Common myeloid progenitor, CD34-positive (primary cell): ENCODE results near the gene ZNF630. TPM values are rescaled to one million over a fixed set of nuclear protein-coding genes. Genes with fewer than 3 reads are reported as not detected.
A peak's percentile ranks its signal among the peaks of the same experiment; 100 is the strongest.
"Not testable (repeated sequence)": the region's sequence is repeated elsewhere in the genome, so short reads cannot be mapped to it uniquely, and the experiment has no call there.

Experiments
- CTCF ChIA-PET: fragments of 350-600 bp; sonication (Branson Sonifier 250); formaldehyde crosslinking; loops from one replicate; lab custom pipeline; 2021; ENCODE audit warnings: antibody characterized with exemption; lab: Charles Lee
- POLR2A ChIA-PET: fragments of 350-600 bp; sonication (Branson Sonifier 250); formaldehyde crosslinking; loops from one replicate; lab custom pipeline; 2021; ENCODE audit warnings: antibody characterized with exemption; lab: Charles Lee
- DNase-seq, 3 donors: peaks; one replicate each; pipeline versions ENCODE4 v3.0.0 to v3.0.0-alpha.2; 2013
- H3K27ac ChIP-seq, 2 experiments: 1 replicate in 1 of 2; 2 replicates in 1 of 2; pipeline ENCODE4 v1.7.0; 2013; ENCODE audit warnings: inconsistent platforms in 2 of 2, low read length in 2 of 2, mild to moderate bottlenecking in 2 of 2, low read depth in 1 of 2, moderate library complexity in 1 of 2; ENCODE audit not compliant: severe bottlenecking in 2 of 2, insufficient read depth in 1 of 2, poor library complexity in 1 of 2
- H3K27me3 ChIP-seq, 5 experiments: replicated peaks in 2 of 5; 1 replicate in 3 of 5; 2 replicates in 2 of 5; pipeline versions ENCODE4 v1.6.1 to v1.7.0; 2013; ENCODE audit warnings: low read length in 4 of 5, mild to moderate bottlenecking in 2 of 5, moderate library complexity in 2 of 5, inconsistent platforms in 1 of 5; ENCODE audit not compliant: insufficient read depth in 5 of 5, control insufficient read depth in 4 of 5
- H3K36me3 ChIP-seq, 4 experiments: 1 replicate in 2 of 4; 2 replicates in 2 of 4; pipeline versions ENCODE4 v1.6.1 to v1.7.0; 2013; ENCODE audit warnings: low read length in 3 of 4, control low read depth in 1 of 4, mild to moderate bottlenecking in 1 of 4; ENCODE audit not compliant: control insufficient read depth in 4 of 4, insufficient read depth in 4 of 4
- H3K4me1 ChIP-seq, 4 experiments: 1 replicate in 3 of 4; 2 replicates in 1 of 4; pipeline versions ENCODE4 v1.6.1 to v1.7.1; 2013; ENCODE audit warnings: low read length in 3 of 4, mild to moderate bottlenecking in 3 of 4, control low read depth in 1 of 4, inconsistent platforms in 1 of 4, moderate library complexity in 1 of 4; ENCODE audit not compliant: control insufficient read depth in 4 of 4, insufficient read depth in 4 of 4; ENCODE audit errors: control extremely low read depth in 1 of 4
- H3K4me3 ChIP-seq, 7 experiments: 1 replicate in 4 of 7; 2 replicates in 3 of 7; pipeline versions ENCODE4 v1.5.1 to v1.7.0; 2013; ENCODE audit warnings: mild to moderate bottlenecking in 7 of 7, low read length in 6 of 7, moderate library complexity in 6 of 7, inconsistent platforms in 2 of 7, low read depth in 2 of 7, control low read depth in 1 of 7; ENCODE audit not compliant: insufficient read depth in 4 of 7, control insufficient read depth in 1 of 7; ENCODE audit errors: extremely low read depth in 1 of 7
- H3K9me3 ChIP-seq, 5 experiments: 1 replicate in 4 of 5; 2 replicates in 1 of 5; pipeline versions ENCODE4 v1.6.1 to v1.7.1; 2013; ENCODE audit warnings: low read length in 4 of 5, mild to moderate bottlenecking in 2 of 5, inconsistent platforms in 1 of 5, low read depth in 1 of 5, moderate library complexity in 1 of 5; ENCODE audit not compliant: control insufficient read depth in 4 of 5, insufficient read depth in 2 of 5; ENCODE audit errors: control extremely low read depth in 1 of 5
- WGBS: methylation state at CpG from one replicate; pipeline ENCODE4 v1.1.5; 2013; ENCODE audit not compliant: insufficient coverage; 5-methylcytosine and 5-hydroxymethylcytosine counted together
- polyA plus RNA-seq: library from polyadenylated mRNA; unstranded; fragments of 120-200 nt; gene quantifications from one replicate; pipeline ENCODE4 v1.2.1, GENCODE V29; 2013

Gene ZNF630
- polyA plus RNA-seq: 3.3 TPM

GRCh38 chrX:48071064-48071985 lies at the start of gene ZNF630:
Gene ZNF630, minus strand, starts transcription at chrX:48071640. Its CDS starts 4,754 bp downstream, at chrX:48066886.
- no peaks in the 10 kb centered on the region for H3K36me3 ChIP-seq
- POLR2A ChIA-PET: no interaction called here
- H3K4me1 ChIP-seq: peaks cover 0 to 7% (median 0%) of the 10 kb centered on the region in 4 experiments
- peak within 1 kb of the TSS; percentile 91 to 93 for H3K27ac ChIP-seq
- peak within 1 kb of the TSS; percentile 64 to 87 (median 76) for H3K4me3 ChIP-seq
- CTCF ChIA-PET: no interaction called here
- 42% methylated on average over 45 of the region's 48 CpGs for WGBS
- DNase-seq: peak; percentile 66 to 87 (median 82)
- H3K9me3 ChIP-seq: no peaks in the 10 kb centered on the region
- H3K27me3 ChIP-seq: no peaks in the 10 kb centered on the region

GRCh38 chrX:48107717-48108116 lies 36.3 kb upstream of the ZNF630 start:
- Histone ChIP-seq H3K4me1 (no peaks in the 10 kb centered on the region), H3K27ac (no peak overlapping the region), H3K27me3 (peaks cover 0 to 2% (median 0%) of the 10 kb centered on the region in 5 experiments), H3K4me3 (no peak overlapping the region), H3K9me3 (no peaks in the 10 kb centered on the region), H3K36me3 (no peaks in the 10 kb centered on the region)
- 84% methylated on average over 3 of the region's 6 CpGs for WGBS
- ChIA-PET CTCF (no interaction called here), POLR2A (no interaction called here)
- peak in 1 of 3 donors; percentile 5 for DNase-seq

GRCh38 chrX:48102874-48103374 lies 31.5 kb upstream of the ZNF630 start:
- Histone ChIP-seq H3K4me1 (no peaks in the 10 kb centered on the region), H3K9me3 (no peaks in the 10 kb centered on the region), H3K27ac (no peak overlapping the region), H3K27me3 (no peaks in the 10 kb centered on the region), H3K36me3 (no peaks in the 10 kb centered on the region), H3K4me3 (no peak overlapping the region)
- no peak for DNase-seq
- POLR2A ChIA-PET: no interaction called here
- CTCF ChIA-PET: no interaction called here
- 96% methylated on average over 6 of the region's 6 CpGs for WGBS

GRCh38 chrX:48101443-48101842 lies 30.0 kb upstream of the ZNF630 start:
- Histone ChIP-seq H3K27me3 (no peaks in the 10 kb centered on the region), H3K36me3 (no peaks in the 10 kb centered on the region), H3K9me3 (no peaks in the 10 kb centered on the region), H3K4me1 (no peaks in the 10 kb centered on the region), H3K27ac (no peak overlapping the region), H3K4me3 (no peak overlapping the region)
- ChIA-PET POLR2A (no interaction called here), CTCF (no interaction called here)
- 83% methylated on average over 2 of the region's 3 CpGs for WGBS
- DNase-seq: no peak

- 75% methylated on average over 2 of the region's 3 CpGs for WGBS
- H3K27me3 ChIP-seq, H3K36me3 ChIP-seq, H3K27ac ChIP-seq, POLR2A ChIA-PET, H3K4me3 ChIP-seq, DNase-seq, H3K9me3 ChIP-seq, H3K4me1 ChIP-seq, CTCF ChIA-PET: not testable (repeated sequence)
These were observed 21.1 kb upstream of the ZNF630 start for GRCh38 chrX:48092558-48092957.

GRCh38 chrX:48090123-48090522 lies 18.7 kb upstream of the ZNF630 start:
- Histone ChIP-seq H3K4me1 (no peaks in the 10 kb centered on the region), H3K36me3 (no peaks in the 10 kb centered on the region), H3K9me3 (no peaks in the 10 kb centered on the region), H3K4me3 (no peak overlapping the region), H3K27me3 (no peaks in the 10 kb centered on the region), H3K27ac (no peak overlapping the region)
- DNase-seq: no peak
- CTCF ChIA-PET: no interaction called here
- POLR2A ChIA-PET: no interaction called here
- 96% methylated on average over 5 of the region's 5 CpGs for WGBS

- Histone ChIP-seq H3K9me3 (no peaks in the 10 kb centered on the region), H3K27me3 (no peaks in the 10 kb centered on the region), H3K27ac (no peak overlapping the region), H3K4me1 (peaks cover 0 to 6% (median 2%) of the 10 kb centered on the region in 4 experiments), H3K4me3 (no peak overlapping the region), H3K36me3 (no peaks in the 10 kb centered on the region)
- ChIA-PET POLR2A (no interaction called here), CTCF (no interaction called here)
- no peak for DNase-seq
These were observed 14.6 kb upstream of the ZNF630 start for GRCh38 chrX:48086082-48086481.
